ENCODE results near the gene CGB1. TPM values are rescaled to one million over a fixed set of nuclear protein-coding genes. Genes with fewer than 3 reads are reported as not detected.
A peak's percentile ranks its signal among the peaks of the same experiment; 100 is the strongest.

CGB1 gene
- total RNA-seq, 1 donor from 2014 or later, result not detected

DNA sequence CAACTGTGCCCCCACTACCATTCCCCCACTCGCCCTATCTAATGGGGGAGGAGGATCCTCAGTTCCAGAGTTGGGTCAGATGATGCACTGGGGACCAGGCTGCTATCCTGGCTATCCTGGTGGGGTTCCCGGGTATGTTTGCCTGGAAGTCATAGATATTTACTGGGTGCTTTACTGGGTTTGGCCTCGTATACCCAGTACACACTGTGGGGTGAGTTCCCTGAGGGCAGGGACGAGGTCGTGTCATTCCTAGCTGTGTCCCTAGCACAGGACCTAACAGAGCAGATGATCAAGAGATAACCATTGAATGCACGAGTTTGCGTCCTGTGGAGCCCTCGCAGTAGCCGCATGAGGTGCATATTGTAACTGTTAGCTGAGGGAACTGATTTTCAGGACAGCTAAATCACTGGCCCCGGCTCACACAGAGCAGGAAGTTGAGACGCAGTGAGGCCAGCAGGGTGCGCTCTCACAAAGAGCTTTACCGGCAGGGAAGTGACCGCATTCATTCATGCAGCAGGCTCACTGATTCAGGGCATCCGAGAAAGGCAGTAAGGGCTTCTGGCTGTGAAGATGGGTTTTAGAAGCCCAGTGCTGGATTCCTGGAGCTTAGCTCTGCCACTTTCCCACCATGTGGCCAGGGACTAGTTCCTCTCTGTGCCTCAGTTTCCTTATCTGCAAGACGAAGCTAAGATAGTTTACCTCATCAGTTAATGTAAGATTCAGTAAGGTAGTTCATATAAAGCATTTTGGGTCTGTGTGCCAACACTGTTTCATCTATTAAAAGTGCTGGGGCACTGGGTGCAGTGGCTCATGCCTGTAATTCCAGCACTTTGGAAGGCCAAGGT is 37.0 kb downstream of the CGB1 start:
- Histone ChIP-seq H3K27ac (no peak overlapping the region), H3K4me3 (no peak overlapping the region), H3K36me3 (peaks cover 22% of the 10 kb centered on the region), H3K27me3 (no peaks in the 10 kb centered on the region), H3K9me3 (no peaks in the 10 kb centered on the region), H3K4me1 (peaks cover 1% of the 10 kb centered on the region)
- no peak for DNase-seq
- peak; percentile 83 for ATAC-seq
- intact Hi-C loops (cut with DNase I), result no loop called here
- TF ChIP-seq, protein P1, sequence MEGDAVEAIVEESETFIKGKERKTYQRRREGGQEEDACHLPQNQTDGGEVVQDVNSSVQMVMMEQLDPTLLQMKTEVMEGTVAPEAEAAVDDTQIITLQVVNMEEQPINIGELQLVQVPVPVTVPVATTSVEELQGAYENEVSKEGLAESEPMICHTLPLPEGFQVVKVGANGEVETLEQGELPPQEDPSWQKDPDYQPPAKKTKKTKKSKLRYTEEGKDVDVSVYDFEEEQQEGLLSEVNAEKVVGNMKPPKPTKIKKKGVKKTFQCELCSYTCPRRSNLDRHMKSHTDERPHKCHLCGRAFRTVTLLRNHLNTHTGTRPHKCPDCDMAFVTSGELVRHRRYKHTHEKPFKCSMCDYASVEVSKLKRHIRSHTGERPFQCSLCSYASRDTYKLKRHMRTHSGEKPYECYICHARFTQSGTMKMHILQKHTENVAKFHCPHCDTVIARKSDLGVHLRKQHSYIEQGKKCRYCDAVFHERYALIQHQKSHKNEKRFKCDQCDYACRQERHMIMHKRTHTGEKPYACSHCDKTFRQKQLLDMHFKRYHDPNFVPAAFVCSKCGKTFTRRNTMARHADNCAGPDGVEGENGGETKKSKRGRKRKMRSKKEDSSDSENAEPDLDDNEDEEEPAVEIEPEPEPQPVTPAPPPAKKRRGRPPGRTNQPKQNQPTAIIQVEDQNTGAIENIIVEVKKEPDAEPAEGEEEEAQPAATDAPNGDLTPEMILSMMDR (IDR thresholded peaks at IDR 0.05), result peak; percentile 54

DNA sequence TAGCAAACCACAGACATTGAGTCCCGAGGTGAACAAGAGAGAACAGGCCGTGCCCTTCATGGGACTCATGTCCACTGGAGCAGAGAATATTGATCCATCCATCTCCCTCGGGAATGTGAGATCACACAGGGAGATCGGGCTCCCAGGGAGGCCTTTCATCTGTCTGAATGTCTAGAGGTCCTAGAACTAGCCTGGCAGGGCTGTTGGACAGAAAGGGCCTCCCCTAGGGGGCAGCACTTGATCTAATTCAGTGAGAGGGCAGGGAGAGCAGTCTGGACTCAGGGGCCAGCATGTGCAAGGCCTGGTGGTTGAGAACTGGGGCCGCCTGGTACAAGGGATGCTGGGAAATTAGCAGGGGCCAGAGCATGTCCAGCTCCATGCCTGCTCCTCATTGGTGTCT is 38.7 kb downstream of the CGB1 start:
- H3K36me3 ChIP-seq, result peaks cover 7% of the 10 kb centered on the region
- H3K4me1 ChIP-seq, result peaks cover 8% of the 10 kb centered on the region
- TF ChIP-seq, protein P1 (IDR thresholded peaks at IDR 0.05), result peak; percentile 48
- no peak for ATAC-seq
- no peaks in the 10 kb centered on the region for H3K9me3 ChIP-seq
- DNase-seq, result no peak
- no peak overlapping the region for H3K4me3 ChIP-seq
- H3K27me3 ChIP-seq, result no peaks in the 10 kb centered on the region
- H3K27ac ChIP-seq, result no peak overlapping the region
- intact Hi-C loops (cut with DNase I), result no loop called here

DNA sequence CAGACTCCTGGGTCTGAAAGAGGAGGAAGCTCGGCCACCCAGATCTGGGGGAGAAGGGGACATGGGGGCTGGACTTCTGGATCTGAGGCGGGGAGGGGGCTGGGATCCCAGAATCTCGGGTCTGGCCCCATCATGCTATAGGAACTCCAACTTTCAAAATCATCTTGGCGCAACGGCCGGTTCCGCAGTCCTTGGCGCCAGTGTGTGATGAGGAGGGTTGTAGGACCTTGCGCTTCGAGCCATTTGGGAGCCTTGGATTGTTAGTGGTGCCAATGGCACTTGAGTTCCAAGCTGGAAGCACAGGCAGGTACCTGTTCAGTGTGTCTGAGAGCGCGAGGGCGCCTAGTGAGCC is 42.7 kb downstream of the CGB1 start:
- intact Hi-C loops (cut with DNase I), result no loop called here
- Histone ChIP-seq H3K36me3 (peaks cover 3% of the 10 kb centered on the region), H3K9me3 (no peaks in the 10 kb centered on the region), H3K4me1 (peaks cover 20% of the 10 kb centered on the region), H3K4me3 (peak overlapping the region; percentile 80), H3K27me3 (no peaks in the 10 kb centered on the region), H3K27ac (peak overlapping the region; percentile 95)
- DNase-seq (no peak), ATAC-seq (no peak)
- TF ChIP-seq, protein P1 (IDR thresholded peaks at IDR 0.05), result no peak

DNA sequence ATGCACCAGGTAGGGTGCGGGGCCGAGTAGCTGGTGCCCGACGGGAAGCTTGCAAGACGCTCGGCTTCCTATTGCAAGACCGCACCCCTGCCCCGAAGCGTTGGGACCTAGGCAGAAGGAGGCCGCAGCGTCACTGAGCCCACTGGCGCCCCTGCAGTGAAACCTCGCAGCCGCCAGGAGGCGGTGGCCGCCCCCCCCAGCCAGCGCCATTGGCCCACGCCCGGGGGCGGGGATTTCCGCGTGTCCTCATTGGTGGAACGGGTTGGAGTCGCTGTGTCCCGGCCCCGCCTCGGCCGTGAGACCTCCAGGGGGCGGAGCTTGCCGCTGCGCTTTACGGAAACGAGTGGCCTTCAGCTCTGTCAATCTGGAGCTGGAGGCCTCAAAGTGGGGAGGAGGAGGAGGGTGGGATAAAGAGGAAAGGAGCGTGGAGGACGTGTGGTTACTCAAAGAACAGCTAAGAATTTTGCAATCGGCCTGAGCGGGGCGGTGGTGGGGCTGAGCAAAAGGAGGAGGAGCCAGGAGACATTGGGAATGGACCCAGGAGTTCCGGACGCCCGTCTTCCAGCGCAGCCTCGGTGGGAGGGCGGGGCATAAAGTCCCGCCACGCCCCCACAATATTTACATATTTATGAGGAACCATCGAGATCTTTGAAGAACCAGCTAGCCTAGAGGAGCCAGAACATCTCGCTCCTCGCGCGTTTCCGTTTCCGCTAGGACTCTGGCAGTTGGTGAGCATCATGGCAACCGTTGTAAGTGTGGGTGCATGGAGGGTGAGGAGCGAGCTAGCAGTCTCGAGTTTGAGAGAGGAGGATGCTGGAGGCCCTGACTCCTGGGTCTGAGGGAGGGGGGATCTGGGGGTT is 43.3 kb downstream of the CGB1 start, which contains the start of the genes GYS1 and RUVBL2:
Gene GYS1 (minus strand): TSS at position 135 of the 860 bp plus-strand sequence. CDS start 197 bp downstream, outside the sequence.
Gene RUVBL2 (plus strand): TSS at position 713 of the 860 bp plus-strand sequence. CDS start 25 bp downstream, at position 738.
- intact Hi-C loops (cut with DNase I), result no loop called here
- TF ChIP-seq, protein P1 (IDR thresholded peaks at IDR 0.05), result peak; percentile 97

DNA sequence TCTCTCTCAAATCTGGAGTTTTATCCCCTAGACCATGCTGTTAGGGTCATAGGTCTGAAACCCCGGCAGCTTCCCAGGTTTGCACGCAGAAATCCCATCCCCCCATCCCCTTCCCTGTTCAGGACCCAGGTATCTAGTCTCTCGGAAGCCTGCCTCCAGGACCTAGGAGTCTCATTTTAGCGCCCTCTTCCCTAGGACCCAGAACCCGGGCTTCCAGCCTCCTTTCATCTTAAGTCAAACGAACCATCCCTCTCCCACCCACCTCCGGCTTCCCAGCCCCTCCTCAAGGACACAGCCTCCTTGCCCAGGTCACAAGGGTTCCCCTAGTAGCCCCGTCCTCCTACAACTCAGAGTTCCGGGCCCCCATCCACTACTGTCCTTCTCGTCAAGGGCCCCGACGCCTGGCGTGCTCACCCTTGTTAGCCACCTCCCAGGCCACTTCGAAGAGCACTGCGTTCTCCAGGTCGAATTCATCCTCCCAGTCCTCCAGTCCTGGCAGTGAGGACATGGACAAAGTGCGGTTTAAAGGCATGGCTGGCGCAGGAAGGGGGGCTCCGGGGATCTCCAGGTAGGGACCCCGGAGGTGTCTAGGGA is 44.0 kb downstream of the CGB1 start:
- Histone ChIP-seq H3K36me3 (peaks cover 8% of the 10 kb centered on the region), H3K27me3 (no peaks in the 10 kb centered on the region), H3K4me3 (peak overlapping the region; percentile 80), H3K27ac (peak overlapping the region; percentile 95), H3K4me1 (peaks cover 20% of the 10 kb centered on the region), H3K9me3 (no peaks in the 10 kb centered on the region)
- peak; percentile 5 for ATAC-seq
- DNase-seq, result peak; percentile 78
- intact Hi-C loops (cut with DNase I), result no loop called here
- TF ChIP-seq, protein P1 (IDR thresholded peaks at IDR 0.05), result no peak

More for the DNA sequence above, 43.3 kb downstream of the CGB1 start, which contains the start of the genes GYS1 and RUVBL2:
- DNase-seq (peak; percentile 100), ATAC-seq (peak; percentile 94)
- peak within 1 kb of the TSS; percentile 80 for H3K4me3 ChIP-seq
- H3K36me3 ChIP-seq, result peaks cover 3% of the 10 kb centered on the region
- no peaks in the 10 kb centered on the region for H3K9me3 ChIP-seq
- H3K27ac ChIP-seq, result peak within 1 kb of the TSS; percentile 95
- H3K4me1 ChIP-seq, result peaks cover 20% of the 10 kb centered on the region
- H3K27me3 ChIP-seq, result no peaks in the 10 kb centered on the region

Measured in upper lobe of right lung (tissue), 1 donor.